KMS-11 (cell line): ENCODE results near the gene BACH1.

Source experiments
- H2AFZ ChIP-seq: fragments of 200-600 bp; sonication (generic); 2 replicates; pipeline ENCODE4 v1.6.1; 2016; ENCODE audit warnings: antibody characterized with exemption, mixed run types, low read depth
- H3K27ac ChIP-seq: fragments of 200-600 bp; sonication (generic); 2 replicates; pipeline ENCODE4 v1.6.1; 2016; ENCODE audit warnings: mild to moderate bottlenecking, mixed run types
- H3K27me3 ChIP-seq: fragments of 200-600 bp; sonication (generic); 2 replicates; pipeline ENCODE4 v1.6.1; 2017; ENCODE audit warnings: mild to moderate bottlenecking, low read depth, mixed run types, moderate library complexity; ENCODE audit not compliant: insufficient read depth
- H3K36me3 ChIP-seq: fragments of 200-600 bp; sonication (generic); 2 replicates; pipeline ENCODE4 v1.6.1; 2017; ENCODE audit warnings: mild to moderate bottlenecking, mixed run types; ENCODE audit not compliant: insufficient read depth
- H3K4me1 ChIP-seq: fragments of 200-600 bp; sonication (generic); 2 replicates; pipeline ENCODE4 v1.6.1; 2016; ENCODE audit warnings: mild to moderate bottlenecking, low read depth, mixed run types; ENCODE audit not compliant: poor library complexity, severe bottlenecking
- H3K4me2 ChIP-seq: fragments of 200-600 bp; sonication (generic); 2 replicates; pipeline ENCODE4 v1.7.0; 2016; ENCODE audit warnings: mild to moderate bottlenecking, mixed run types
- H3K4me3 ChIP-seq: fragments of 200-600 bp; sonication (generic); IDR thresholded peaks from 2 replicates; pipeline ENCODE4 v1.6.1; 2017; ENCODE audit warnings: low read depth, low read length, mixed read lengths; ENCODE audit not compliant: insufficient read depth
- H3K79me2 ChIP-seq: fragments of 200-600 bp; sonication (generic); 2 replicates; pipeline ENCODE4 v1.6.1; 2016; ENCODE audit warnings: low read depth, mixed run types; ENCODE audit not compliant: insufficient read depth
- H3K9ac ChIP-seq: fragments of 200-600 bp; sonication (generic); 2 replicates; pipeline ENCODE4 v1.6.1; 2016; ENCODE audit warnings: mild to moderate bottlenecking, mixed run types
- H4K20me1 ChIP-seq: fragments of 200-600 bp; sonication (generic); 2 replicates; pipeline ENCODE4 v1.6.1; 2016; ENCODE audit warnings: mild to moderate bottlenecking, mixed run types; ENCODE audit not compliant: insufficient read depth
- CTCF ChIP-seq: fragments of 200-600 bp; sonication (generic); conservative IDR thresholded peaks from 2 replicates; pipeline ENCODE4 v1.6.1; 2017; ENCODE audit warnings: low read depth, mild to moderate bottlenecking, antibody characterized with exemption, low read length, moderate library complexity, mixed read lengths

The BACH1 gene

DNA sequence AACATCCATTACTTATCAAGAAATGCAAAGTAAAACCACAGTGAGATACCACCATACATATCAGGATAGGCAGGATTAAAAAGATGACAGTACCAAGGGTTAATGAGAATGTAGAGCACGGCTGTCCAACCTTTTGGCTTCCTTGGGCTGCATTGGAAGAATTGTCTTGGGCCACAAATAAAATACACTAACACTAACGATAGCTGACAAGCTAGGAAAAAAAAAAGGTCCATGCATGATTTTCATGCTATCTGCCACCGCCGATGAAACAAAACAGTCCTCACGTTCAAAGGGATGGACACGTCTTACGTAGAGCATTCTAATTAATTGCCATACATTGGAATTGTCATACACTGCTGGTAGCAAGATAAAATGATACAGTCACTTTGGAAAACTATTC lies 14.3 kb downstream of the BACH1 start:
- Histone ChIP-seq H3K4me1 (peaks cover 64% of the 10 kb centered on the region), H3K4me2 (no peak overlapping the region), H2AFZ (no peak overlapping the region), H3K79me2 (peaks cover 100% of the 10 kb centered on the region), H4K20me1 (peaks cover 37% of the 10 kb centered on the region), H3K4me3 (no peak overlapping the region), H3K9ac (no peak overlapping the region), H3K27ac (no peak overlapping the region), H3K27me3 (no peaks in the 10 kb centered on the region), H3K36me3 (no peaks in the 10 kb centered on the region)
- TF ChIP-seq CTCF = no peak

- Histone ChIP-seq H3K4me3 (no peak overlapping the region), H3K27ac (no peak overlapping the region), H4K20me1 (peaks cover 39% of the 10 kb centered on the region), H2AFZ (no peak overlapping the region), H3K4me2 (no peak overlapping the region), H3K79me2 (peaks cover 100% of the 10 kb centered on the region), H3K27me3 (no peaks in the 10 kb centered on the region), H3K9ac (no peak overlapping the region), H3K4me1 (peaks cover 67% of the 10 kb centered on the region), H3K36me3 (no peaks in the 10 kb centered on the region)
- no peak for TF ChIP-seq CTCF
Observed at GRCh38 chr21:29313662-29314408, 15.1 kb downstream of the BACH1 start.

DNA sequence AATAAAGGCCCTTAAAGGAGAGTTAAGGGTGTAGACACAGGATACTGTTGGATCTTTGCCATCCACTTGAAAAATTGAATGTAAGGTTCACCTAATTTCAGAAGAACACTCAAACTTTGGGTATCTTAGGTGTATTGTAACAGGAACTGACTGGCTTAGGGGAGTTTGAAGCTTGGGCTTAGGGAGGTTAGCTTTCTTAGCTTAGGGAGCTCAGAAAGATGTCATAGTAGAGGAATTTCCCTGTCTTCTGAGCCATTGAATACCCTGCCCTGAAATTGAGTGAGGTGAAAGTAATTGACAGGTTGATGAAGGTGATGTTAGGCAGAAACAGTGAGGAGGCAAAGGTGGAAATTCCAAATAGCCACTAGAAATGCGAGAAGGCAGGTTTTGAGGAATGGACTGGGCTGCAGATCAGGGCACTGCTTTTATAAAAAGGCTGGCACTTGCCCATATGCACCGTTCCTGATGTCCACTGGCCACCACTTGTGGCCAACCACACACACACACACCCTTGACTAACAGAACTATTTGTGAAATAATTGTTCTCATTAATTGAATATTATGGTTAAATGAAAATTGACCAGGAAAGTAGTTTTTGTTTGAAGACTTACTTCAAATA lies 16.5 kb downstream of the BACH1 start:
- Histone ChIP-seq H3K79me2 (peaks cover 100% of the 10 kb centered on the region), H4K20me1 (peaks cover 44% of the 10 kb centered on the region)
- TF ChIP-seq CTCF = no peak

GRCh38 chr21:29316029-29316742 lies 17.5 kb downstream of the BACH1 start:
- no peak overlapping the region for H3K9ac ChIP-seq
- H3K4me1 ChIP-seq = peaks cover 67% of the 10 kb centered on the region
- H4K20me1 ChIP-seq = peaks cover 44% of the 10 kb centered on the region

More for the DNA sequence above, 16.5 kb downstream of the BACH1 start:
- Histone ChIP-seq H3K9ac (no peak overlapping the region), H3K27ac (no peak overlapping the region), H3K36me3 (no peaks in the 10 kb centered on the region), H3K4me1 (peaks cover 67% of the 10 kb centered on the region), H3K4me3 (no peak overlapping the region), H3K4me2 (no peak overlapping the region), H3K27me3 (no peaks in the 10 kb centered on the region), H2AFZ (no peak overlapping the region)

More at GRCh38 chr21:29316029-29316742, 17.5 kb downstream of the BACH1 start:
- Histone ChIP-seq H2AFZ (no peak overlapping the region), H3K36me3 (no peaks in the 10 kb centered on the region), H3K27ac (no peak overlapping the region), H3K4me2 (0 out of 2 replicates have a peak overlapping the region, but pooled peaks have one; percentile 6), H3K4me3 (no peak overlapping the region), H3K79me2 (peaks cover 100% of the 10 kb centered on the region), H3K27me3 (no peaks in the 10 kb centered on the region)
- TF ChIP-seq CTCF = no peak
